Uterus (tissue), 4 donors: Measurements from ENCODE around the gene KANSL1. TPM values are rescaled to one million over a fixed set of nuclear protein-coding genes. Genes with fewer than 3 reads are reported as not detected.
"Not testable (repeated sequence)": the region's sequence is repeated elsewhere in the genome, so short reads cannot be mapped to it uniquely, and the experiment has no call there.

Experiments used
- DNase-seq, 2 donors: peaks; one replicate each; pipeline ENCODE4 v3.0.0-alpha.2; 2019 to 2020
- H3K27ac ChIP-seq, 2 donors: fragments of 200-600 bp; sonication (generic); 1 replicate in 1 of 2; 2 replicates in 1 of 2; pipeline ENCODE4 v1.5.1; 2016 to 2018
- H3K27me3 ChIP-seq, 2 donors: fragments of 200-600 bp; sonication (generic); one replicate each; pipeline ENCODE4 v1.5.1; 2018 to 2019; ENCODE audit warnings: control low read depth in 1 of 2
- H3K36me3 ChIP-seq, 2 donors: fragments of 200-600 bp; sonication (generic); one replicate each; pipeline ENCODE4 v1.5.1; 2019; ENCODE audit warnings: control low read depth in 1 of 2
- H3K4me1 ChIP-seq, 2 donors: fragments of 200-600 bp; sonication (generic); one replicate each; pipeline ENCODE4 v1.5.1; 2018 to 2019; ENCODE audit warnings: control low read depth in 1 of 2
- H3K4me3 ChIP-seq, 2 donors: fragments of 200-600 bp; sonication (generic); 1 replicate in 1 of 2; 2 replicates in 1 of 2; pipeline ENCODE4 v1.5.1; 2018 to 2019; ENCODE audit warnings: mild to moderate bottlenecking in 1 of 2
- H3K9me3 ChIP-seq, 2 donors: fragments of 200-600 bp; sonication (generic); one replicate each; pipeline ENCODE4 v1.5.1; 2019; ENCODE audit warnings: control low read depth in 1 of 2
- CTCF ChIP-seq, 4 experiments: fragments of 200-600 bp in 2 of 4; fragments of 450-650 bp in 2 of 4; sonication (generic) in 2 of 4; IDR thresholded peaks; one replicate each; pipeline ENCODE4 v1.5.1; 2016 to 2019; ENCODE audit warnings: antibody characterized with exemption in 4 of 4, mild to moderate bottlenecking in 2 of 4, moderate library complexity in 1 of 4
- POLR2A ChIP-seq, 2 donors: fragments of 450-650 bp; IDR thresholded peaks; one replicate each; pipeline ENCODE4 v1.6.1; 2016; ENCODE audit warnings: antibody characterized with exemption in 2 of 2, mild to moderate bottlenecking in 1 of 2, moderate library complexity in 1 of 2
- intact Hi-C: fragments of 100-400 bp; cut with DNase I; formaldehyde crosslinking; loops from one replicate; pipeline ENCODE4 v1.15.1; 2023; ENCODE audit warnings: low total_unique reads
- total RNA-seq, 4 donors: library from RNA; depleted of rRNA in 3 of 4; stranded (reverse); fragments of >200 nt in 3 of 4; gene quantifications; one replicate each; pipeline versions ENCODE4 v1.1.0 to v1.2.4, GENCODE V29; 2014 to 2023
- donor health status: DM: yes; HTN: yes; CAD: no.

KANSL1 gene
- 100 to 1,000 TPM in 3 of 4 donors, 10 to 100 TPM in 1; 55.8 to 192 (median 146) TPM for total RNA-seq

- H3K9me3 ChIP-seq, result no peaks in the 10 kb centered on the region
- TF ChIP-seq POLR2A (IDR thresholded peaks at IDR 0.05), result peak; percentile 17 to 32
- peak; percentile 18 to 97 (median 76) for TF ChIP-seq CTCF (IDR thresholded peaks at IDR 0.05)
- DNase-seq, result peak; percentile 88 to 89
- no peaks in the 10 kb centered on the region for H3K27me3 ChIP-seq
- intact Hi-C loops, result loop anchor here (5.0 kb wide), 1 partner anchor 146 kb away; no protein-coding TSS in a partner anchor
- peak within 1 kb of the TSS; percentile 91 to 99 for H3K4me3 ChIP-seq
- peaks cover 4 to 11% of the 10 kb centered on the region in 2 donors for H3K4me1 ChIP-seq
- no peaks in the 10 kb centered on the region for H3K36me3 ChIP-seq
- peak within 1 kb of the TSS; percentile 100 for H3K27ac ChIP-seq
Observed at GRCh38 chr17:46193151-46193625, at the start of gene KANSL1. Gene KANSL1 (minus strand): TSS chr17:46193429. CDS start chr17:46172143, 21,286 bp downstream.

GRCh38 chr17:46231359-46231758 lies 38.1 kb upstream of the KANSL1 start:
- H3K4me1 ChIP-seq, H3K4me3 ChIP-seq, DNase-seq, intact Hi-C loops, H3K27ac ChIP-seq, H3K36me3 ChIP-seq, H3K27me3 ChIP-seq, H3K9me3 ChIP-seq: not testable (repeated sequence)

GRCh38 chr17:46225274-46225794 lies 32.1 kb upstream of the KANSL1 start:
- TF ChIP-seq POLR2A (IDR thresholded peaks at IDR 0.05), result peak in 1 of 2 donors; percentile 25
- TF ChIP-seq CTCF (IDR thresholded peaks at IDR 0.05), result peak in 1 of 4 experiments; percentile 8
- H3K36me3 ChIP-seq, intact Hi-C loops, H3K27me3 ChIP-seq, H3K4me1 ChIP-seq, H3K9me3 ChIP-seq: not testable (repeated sequence)
- peak overlapping the region; percentile 58 to 69 for H3K27ac ChIP-seq
- peak; percentile 88 to 99 for DNase-seq
- peak overlapping the region; percentile 44 to 80 for H3K4me3 ChIP-seq

DNA sequence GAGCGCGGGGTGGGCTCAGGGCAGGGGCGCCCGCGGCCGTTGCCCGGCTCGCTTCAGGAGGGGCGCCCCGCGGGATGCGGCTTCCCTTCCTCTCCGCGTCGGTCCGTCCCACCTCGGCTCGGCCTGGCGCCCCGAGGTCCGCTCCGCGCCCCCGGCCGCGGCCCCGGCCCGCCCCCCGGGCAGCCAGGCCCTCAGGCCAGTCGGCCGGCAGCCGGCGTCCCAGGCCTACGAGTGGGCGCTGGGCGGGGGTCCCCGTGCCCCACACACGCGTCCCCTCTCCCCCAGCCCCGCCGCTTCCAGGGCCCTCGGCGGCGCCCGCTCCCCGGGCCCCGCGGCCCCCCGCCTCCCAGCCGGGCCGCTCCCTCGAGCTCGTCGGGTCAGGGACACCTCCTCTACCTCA lies 31.6 kb upstream of the KANSL1 start:
- intact Hi-C loops, H3K4me1 ChIP-seq, DNase-seq, H3K27me3 ChIP-seq, H3K9me3 ChIP-seq, H3K36me3 ChIP-seq: not testable (repeated sequence)
- H3K4me3 ChIP-seq, result peak overlapping the region; percentile 44 to 80
- H3K27ac ChIP-seq, result peak overlapping the region; percentile 58 to 69

GRCh38 chr17:46223041-46223440 lies 29.8 kb upstream of the KANSL1 start:
- H3K27me3 ChIP-seq, DNase-seq, H3K4me3 ChIP-seq, intact Hi-C loops, H3K36me3 ChIP-seq, H3K9me3 ChIP-seq, H3K4me1 ChIP-seq, H3K27ac ChIP-seq: not testable (repeated sequence)

GRCh38 chr17:46216682-46217081 lies 23.5 kb upstream of the KANSL1 start:
- no peak for DNase-seq
- no peak overlapping the region for H3K4me3 ChIP-seq
- intact Hi-C loops, result no loop called here
- no peak overlapping the region for H3K27ac ChIP-seq
- H3K4me1 ChIP-seq, result no peaks in the 10 kb centered on the region
- TF ChIP-seq POLR2A (IDR thresholded peaks at IDR 0.05) (no peak), CTCF (IDR thresholded peaks at IDR 0.05) (no peak)
- H3K9me3 ChIP-seq, result no peaks in the 10 kb centered on the region
- no peaks in the 10 kb centered on the region for H3K27me3 ChIP-seq
- H3K36me3 ChIP-seq, result no peaks in the 10 kb centered on the region
